ENCODE results near the gene OLFML2A. TPM values are rescaled to one million over a fixed set of nuclear protein-coding genes. Genes with fewer than 3 reads are reported as not detected.

The OLFML2A gene
- total RNA-seq, 6 experiments from 2014 or later, result 0.30 to 0.88 (median 0.36) TPM

DNA sequence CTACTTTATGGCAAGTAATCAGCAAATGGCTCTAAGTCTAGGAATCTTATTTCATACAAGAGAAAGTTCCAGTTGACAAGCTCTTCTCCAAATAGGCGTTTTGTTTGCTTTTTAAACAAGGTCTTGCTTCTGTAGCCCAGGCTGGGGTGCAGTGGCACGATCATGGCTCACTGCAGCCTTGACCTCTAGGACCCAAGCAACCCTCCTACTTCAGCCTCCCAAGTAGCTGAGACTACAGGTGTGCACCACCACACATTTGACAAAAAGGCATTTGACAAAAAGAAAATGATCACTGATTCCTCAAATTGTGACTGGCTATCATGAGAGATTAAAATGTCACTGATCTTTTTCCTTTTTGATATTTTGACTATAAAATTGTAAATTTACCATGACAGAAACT is 37.6 kb upstream of the OLFML2A start:
- H3K9me3 Mint-ChIP-seq, result no peaks in the 10 kb centered on the region
- peaks cover 2% of the 10 kb centered on the region; the same call in 1 of the 2 replicates for H3K27me3 Mint-ChIP-seq (ENCODE audit: insufficient read depth)
- H3K4me3 Mint-ChIP-seq, result no peak overlapping the region
- DNase-seq, result no peak
- H3K36me3 Mint-ChIP-seq (ENCODE audit: low read depth), result no peaks in the 10 kb centered on the region
- TF ChIP-seq, protein P1, sequence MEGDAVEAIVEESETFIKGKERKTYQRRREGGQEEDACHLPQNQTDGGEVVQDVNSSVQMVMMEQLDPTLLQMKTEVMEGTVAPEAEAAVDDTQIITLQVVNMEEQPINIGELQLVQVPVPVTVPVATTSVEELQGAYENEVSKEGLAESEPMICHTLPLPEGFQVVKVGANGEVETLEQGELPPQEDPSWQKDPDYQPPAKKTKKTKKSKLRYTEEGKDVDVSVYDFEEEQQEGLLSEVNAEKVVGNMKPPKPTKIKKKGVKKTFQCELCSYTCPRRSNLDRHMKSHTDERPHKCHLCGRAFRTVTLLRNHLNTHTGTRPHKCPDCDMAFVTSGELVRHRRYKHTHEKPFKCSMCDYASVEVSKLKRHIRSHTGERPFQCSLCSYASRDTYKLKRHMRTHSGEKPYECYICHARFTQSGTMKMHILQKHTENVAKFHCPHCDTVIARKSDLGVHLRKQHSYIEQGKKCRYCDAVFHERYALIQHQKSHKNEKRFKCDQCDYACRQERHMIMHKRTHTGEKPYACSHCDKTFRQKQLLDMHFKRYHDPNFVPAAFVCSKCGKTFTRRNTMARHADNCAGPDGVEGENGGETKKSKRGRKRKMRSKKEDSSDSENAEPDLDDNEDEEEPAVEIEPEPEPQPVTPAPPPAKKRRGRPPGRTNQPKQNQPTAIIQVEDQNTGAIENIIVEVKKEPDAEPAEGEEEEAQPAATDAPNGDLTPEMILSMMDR (IDR thresholded peaks at IDR 0.05), result no peak
- no peak overlapping the region for H3K27ac Mint-ChIP-seq
- H3K4me1 Mint-ChIP-seq (ENCODE audit: low read depth), result peaks cover 34% of the 10 kb centered on the region

DNA sequence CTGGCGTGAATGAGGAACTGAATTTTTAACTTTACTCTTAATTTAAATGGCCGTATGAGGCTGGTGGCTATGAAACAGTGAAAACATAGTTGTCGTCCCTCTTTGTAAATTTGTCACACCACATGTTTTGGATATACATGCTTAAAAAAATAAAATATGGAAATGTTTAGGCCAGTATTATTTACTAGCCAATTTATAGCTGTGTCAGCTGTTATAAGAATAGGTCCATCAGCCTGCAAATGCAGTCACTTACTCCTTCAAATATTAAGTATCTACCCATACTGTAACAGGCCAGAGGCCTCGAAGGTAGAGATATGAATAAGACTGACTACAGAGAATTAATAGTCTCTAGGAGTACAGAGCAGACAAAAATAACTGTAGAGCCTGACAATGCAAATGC is 35.8 kb upstream of the OLFML2A start:
- peaks cover 21% of the 10 kb centered on the region for H3K4me1 Mint-ChIP-seq (ENCODE audit: low read depth)
- no peaks in the 10 kb centered on the region for H3K9me3 Mint-ChIP-seq
- no peak overlapping the region for H3K4me3 Mint-ChIP-seq
- no peak overlapping the region for H3K27ac Mint-ChIP-seq
- H3K27me3 Mint-ChIP-seq (ENCODE audit: insufficient read depth), result peaks cover 2% of the 10 kb centered on the region; the same call in 1 of the 2 replicates
- no peaks in the 10 kb centered on the region for H3K36me3 Mint-ChIP-seq (ENCODE audit: low read depth)
- no peak for DNase-seq
- TF ChIP-seq, protein P1 (IDR thresholded peaks at IDR 0.05), result no peak

DNA sequence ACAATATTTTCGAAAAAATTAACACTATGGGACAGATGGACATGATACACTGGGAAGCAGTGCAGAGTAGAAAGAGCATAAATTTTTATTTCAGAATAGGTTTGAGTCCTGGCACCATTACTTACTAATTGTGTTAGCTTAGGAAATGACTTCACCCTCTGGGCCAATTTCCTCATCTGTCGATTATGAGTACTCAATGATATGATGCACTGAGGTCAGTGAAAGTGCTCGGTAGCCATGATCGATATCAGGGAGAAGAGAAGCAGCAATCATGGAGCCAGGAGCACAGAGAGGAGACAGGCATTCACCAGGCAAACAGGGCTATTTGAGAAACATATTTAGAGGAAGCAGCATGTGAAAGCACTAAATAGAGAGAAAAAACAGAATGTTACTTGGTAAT is 35.3 kb upstream of the OLFML2A start:
- TF ChIP-seq, protein P1 (IDR thresholded peaks at IDR 0.05), result no peak
- DNase-seq, result no peak
- Mint-ChIP-seq H3K9me3 (no peaks in the 10 kb centered on the region), H3K36me3 (ENCODE audit: low read depth) (no peaks in the 10 kb centered on the region), H3K4me3 (no peak overlapping the region), H3K4me1 (ENCODE audit: low read depth) (peaks cover 21% of the 10 kb centered on the region), H3K27me3 (ENCODE audit: insufficient read depth) (peaks cover 2% of the 10 kb centered on the region; the same call in 1 of the 2 replicates), H3K27ac (no peak overlapping the region)

DNA sequence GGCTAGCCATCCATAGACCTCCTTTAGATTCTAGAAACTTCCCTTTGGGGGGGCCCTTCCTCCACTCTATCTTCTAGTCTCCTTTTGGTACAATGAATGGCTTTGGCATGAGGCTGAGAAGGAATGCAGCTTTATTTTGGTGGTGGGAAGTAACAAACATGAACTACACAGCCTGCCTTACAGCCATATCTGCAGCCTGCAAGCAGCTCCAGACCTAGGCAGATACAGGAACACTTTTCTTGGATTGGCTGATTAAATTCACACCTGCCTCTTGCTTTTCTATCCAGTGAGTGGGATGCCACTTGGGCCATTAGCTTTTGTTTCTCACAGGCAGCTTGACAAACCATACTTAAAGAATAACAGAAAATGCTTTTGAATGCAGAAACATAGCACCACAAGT is 34.0 kb upstream of the OLFML2A start:
- TF ChIP-seq, protein P1 (IDR thresholded peaks at IDR 0.05), result no peak
- H3K9me3 Mint-ChIP-seq, result no peaks in the 10 kb centered on the region
- H3K27ac Mint-ChIP-seq, result no peak overlapping the region
- no peaks in the 10 kb centered on the region for H3K36me3 Mint-ChIP-seq (ENCODE audit: low read depth)
- H3K4me3 Mint-ChIP-seq, result no peak overlapping the region
- no peaks in the 10 kb centered on the region; the same call in 1 of the 2 replicates for H3K27me3 Mint-ChIP-seq (ENCODE audit: insufficient read depth)
- no peak for DNase-seq
- H3K4me1 Mint-ChIP-seq (ENCODE audit: low read depth), result peaks cover 27% of the 10 kb centered on the region

DNA sequence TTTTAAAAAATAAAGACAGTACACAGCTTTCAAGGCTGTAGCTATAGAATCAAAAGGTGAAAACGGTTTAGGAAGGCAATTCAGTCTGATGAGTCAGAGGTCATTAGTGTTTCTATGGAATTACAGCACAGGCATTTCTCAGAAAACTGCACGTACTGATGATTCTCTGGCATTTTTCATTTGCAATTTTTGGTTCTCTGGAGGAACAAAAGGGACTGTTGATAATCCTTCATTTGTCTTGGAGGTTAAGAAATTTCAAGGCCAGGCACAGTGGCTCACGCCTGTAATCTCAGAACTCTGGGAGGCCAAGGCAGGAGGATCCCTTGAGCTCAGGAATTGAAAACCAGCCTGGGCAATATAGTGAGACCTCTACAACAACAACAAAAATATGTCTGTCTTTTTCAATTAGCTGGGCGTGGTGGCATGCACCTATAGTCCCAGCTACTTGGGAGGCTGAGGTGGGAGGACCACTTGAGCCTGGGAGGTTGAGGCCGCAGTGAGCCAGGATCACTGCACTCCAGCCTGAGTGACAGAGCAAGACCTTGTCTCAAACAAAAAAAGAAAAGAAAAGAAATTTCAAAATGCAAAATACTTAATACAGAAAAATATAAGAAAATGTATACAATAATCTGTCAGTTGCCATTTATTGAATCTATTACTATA is 33.1 kb upstream of the OLFML2A start:
- no peaks in the 10 kb centered on the region; the same call in 1 of the 2 replicates for H3K27me3 Mint-ChIP-seq (ENCODE audit: insufficient read depth)
- H3K4me1 Mint-ChIP-seq (ENCODE audit: low read depth), result peaks cover 27% of the 10 kb centered on the region
- TF ChIP-seq, protein P1 (IDR thresholded peaks at IDR 0.05), result no peak
- peak; percentile 23 for DNase-seq
- H3K9me3 Mint-ChIP-seq, result no peaks in the 10 kb centered on the region
- no peak overlapping the region for H3K4me3 Mint-ChIP-seq
- no peaks in the 10 kb centered on the region for H3K36me3 Mint-ChIP-seq (ENCODE audit: low read depth)
- no peak overlapping the region; the same call in 1 of the 2 replicates for H3K27ac Mint-ChIP-seq
